Thyroid gland (tissue), 4 donors: ENCODE measurements around the gene HOXB1. TPM values are rescaled to one million over a fixed set of nuclear protein-coding genes. Genes with fewer than 3 reads are reported as not detected.
"Not testable (repeated sequence)": the region's sequence is repeated elsewhere in the genome, so short reads cannot be mapped to it uniquely, and the experiment has no call there.

ENCODE experiments used
- DNase-seq, 2 donors: peaks; one replicate each; pipeline ENCODE4 v3.0.0-alpha.2; 2019
- H3K27ac ChIP-seq, 3 donors: fragments of 200-600 bp; sonication (generic); 1 replicate in 2 of 3; 2 replicates in 1 of 3; pipeline ENCODE4 v1.5.1; 2016 to 2019; ENCODE audit warnings: mild to moderate bottlenecking in 1 of 3, moderate library complexity in 1 of 3
- H3K27me3 ChIP-seq: fragments of 200-600 bp; sonication (generic); one replicate; pipeline ENCODE4 v1.5.1; 2019
- H3K36me3 ChIP-seq, 2 donors: fragments of 200-600 bp; sonication (generic); one replicate each; pipeline ENCODE4 v1.5.1; 2016 to 2019
- H3K4me1 ChIP-seq, 2 donors: fragments of 200-600 bp; sonication (generic); one replicate each; pipeline ENCODE4 v1.5.1; 2017 to 2019
- H3K4me3 ChIP-seq, 3 donors: fragments of 200-600 bp; sonication (generic); replicated peaks in 1 of 3; 1 replicate in 2 of 3; 2 replicates in 1 of 3; pipeline ENCODE4 v1.5.1; 2016; ENCODE audit warnings: mild to moderate bottlenecking in 1 of 3
- H3K9me3 ChIP-seq: fragments of 200-600 bp; sonication (generic); one replicate; pipeline ENCODE4 v1.5.1; 2017
- CTCF ChIP-seq, 6 experiments: fragments of 200-600 bp in 3 of 6; fragments of 450-650 bp in 3 of 6; sonication (generic) in 3 of 6; IDR thresholded peaks; one replicate each; pipeline ENCODE4 v1.5.1; 2016 to 2019; ENCODE audit warnings: antibody characterized with exemption in 6 of 6, mild to moderate bottlenecking in 2 of 6, inconsistent platforms in 1 of 6, moderate library complexity in 1 of 6
- POLR2A ChIP-seq, 2 donors: fragments of 450-650 bp; IDR thresholded peaks; one replicate each; pipeline ENCODE4 v1.6.1; 2017; ENCODE audit warnings: antibody characterized with exemption in 2 of 2, mild to moderate bottlenecking in 2 of 2, moderate library complexity in 1 of 2
- WGBS, 2 donors: methylation state at CpG; one replicate each; pipeline ENCODE4 v1.1.5; 2017; 5-methylcytosine and 5-hydroxymethylcytosine counted together
- intact Hi-C: fragments of 100-400 bp; cut with DNase I; formaldehyde crosslinking; loops from one replicate; pipeline ENCODE4 v1.15.1; 2023
- total RNA-seq, 4 donors: library from RNA; depleted of rRNA; stranded (reverse); fragments of >200 nt; gene quantifications; one replicate each; pipeline ENCODE4 v1.2.3, GENCODE V29; 2016

Gene HOXB1
- total RNA-seq, 4 donors from 2014 or later: not detected

- H3K27ac ChIP-seq: peak overlapping the region; percentile 73 to 78 (median 74)
- no peaks in the 10 kb centered on the region for H3K9me3 ChIP-seq
- H3K36me3 ChIP-seq: no peaks in the 10 kb centered on the region
- WGBS, 2 donors: 26 to 31% methylated on average over 12 of the region's 12 CpGs
- H3K4me3 ChIP-seq: peak overlapping the region in 1 of 3 donors; percentile 32
- H3K27me3 ChIP-seq: peaks cover 31% of the 10 kb centered on the region
- no peaks in the 10 kb centered on the region for H3K4me1 ChIP-seq
- no peak for DNase-seq
- TF ChIP-seq CTCF (IDR thresholded peaks at IDR 0.05) (no peak), POLR2A (IDR thresholded peaks at IDR 0.05) (no peak)
- intact Hi-C loops: no loop called here
Observed at GRCh38 chr17:48541036-48541576, 10.3 kb upstream of the HOXB1 start.

- TF ChIP-seq POLR2A (IDR thresholded peaks at IDR 0.05): no peak
- WGBS, 2 donors: 38 to 87% methylated on average over 1 of the region's 1 CpG
- H3K4me3 ChIP-seq: no peak overlapping the region
- H3K9me3 ChIP-seq: no peaks in the 10 kb centered on the region
- H3K4me1 ChIP-seq: no peaks in the 10 kb centered on the region
- H3K27me3 ChIP-seq: peaks cover 26% of the 10 kb centered on the region
- no peaks in the 10 kb centered on the region for H3K36me3 ChIP-seq
- no peak for DNase-seq
- intact Hi-C loops: no loop called here
- H3K27ac ChIP-seq: no peak overlapping the region
Observed at GRCh38 chr17:48540213-48540612, 9.4 kb upstream of the HOXB1 start.

GRCh38 chr17:48539177-48539576, 8.4 kb upstream of the HOXB1 start:
- H3K4me3 ChIP-seq: no peak overlapping the region
- no peak for DNase-seq
- H3K27me3 ChIP-seq: peaks cover 21% of the 10 kb centered on the region
- intact Hi-C loops: no loop called here
- H3K36me3 ChIP-seq: no peaks in the 10 kb centered on the region
- TF ChIP-seq CTCF (IDR thresholded peaks at IDR 0.05) (no peak), POLR2A (IDR thresholded peaks at IDR 0.05) (no peak)
- no peaks in the 10 kb centered on the region for H3K9me3 ChIP-seq
- no peak overlapping the region for H3K27ac ChIP-seq
- 82 to 88% methylated on average over 4 of the region's 4 CpGs for WGBS, 2 donors
- no peaks in the 10 kb centered on the region for H3K4me1 ChIP-seq

- Histone ChIP-seq H3K9me3 (no peaks in the 10 kb centered on the region), H3K4me3 (no peak overlapping the region), H3K4me1 (no peaks in the 10 kb centered on the region), H3K27me3 (peaks cover 7% of the 10 kb centered on the region), H3K36me3 (no peaks in the 10 kb centered on the region), H3K27ac (no peak overlapping the region)
- no peak for DNase-seq
- WGBS, 2 donors: 79 to 93% methylated on average over 2 to 3 of the region's 3 CpGs
- TF ChIP-seq CTCF (IDR thresholded peaks at IDR 0.05) (no peak), POLR2A (IDR thresholded peaks at IDR 0.05) (no peak)
- intact Hi-C loops: no loop called here
Observed at GRCh38 chr17:48537316-48537715, 6.5 kb upstream of the HOXB1 start.

- H3K4me1 ChIP-seq, H3K36me3 ChIP-seq, intact Hi-C loops, DNase-seq, H3K27ac ChIP-seq, H3K27me3 ChIP-seq, H3K9me3 ChIP-seq, H3K4me3 ChIP-seq: not testable (repeated sequence)
- WGBS, 2 donors: 94 to 95% methylated on average over 9 of the region's 9 CpGs
Observed at GRCh38 chr17:48535793-48536559, 5.2 kb upstream of the HOXB1 start.

- DNase-seq: no peak
- Histone ChIP-seq H3K27me3 (peaks cover 10% of the 10 kb centered on the region), H3K4me1 (no peaks in the 10 kb centered on the region), H3K9me3 (no peaks in the 10 kb centered on the region), H3K4me3 (no peak overlapping the region), H3K27ac (no peak overlapping the region), H3K36me3 (no peaks in the 10 kb centered on the region)
- TF ChIP-seq CTCF (IDR thresholded peaks at IDR 0.05) (no peak), POLR2A (IDR thresholded peaks at IDR 0.05) (no peak)
- 72 to 74% methylated on average over 8 of the region's 8 CpGs for WGBS, 2 donors
- intact Hi-C loops: no loop called here
Observed at GRCh38 chr17:48532261-48532660, 1.4 kb upstream of the HOXB1 start.
